Measurements from ENCODE around the gene CAMK1D. TPM values are rescaled to one million over a fixed set of nuclear protein-coding genes. Genes with fewer than 3 reads are reported as not detected.

Gene CAMK1D
- polyA plus RNA-seq, 1 donor: 11.9 TPM

DNA sequence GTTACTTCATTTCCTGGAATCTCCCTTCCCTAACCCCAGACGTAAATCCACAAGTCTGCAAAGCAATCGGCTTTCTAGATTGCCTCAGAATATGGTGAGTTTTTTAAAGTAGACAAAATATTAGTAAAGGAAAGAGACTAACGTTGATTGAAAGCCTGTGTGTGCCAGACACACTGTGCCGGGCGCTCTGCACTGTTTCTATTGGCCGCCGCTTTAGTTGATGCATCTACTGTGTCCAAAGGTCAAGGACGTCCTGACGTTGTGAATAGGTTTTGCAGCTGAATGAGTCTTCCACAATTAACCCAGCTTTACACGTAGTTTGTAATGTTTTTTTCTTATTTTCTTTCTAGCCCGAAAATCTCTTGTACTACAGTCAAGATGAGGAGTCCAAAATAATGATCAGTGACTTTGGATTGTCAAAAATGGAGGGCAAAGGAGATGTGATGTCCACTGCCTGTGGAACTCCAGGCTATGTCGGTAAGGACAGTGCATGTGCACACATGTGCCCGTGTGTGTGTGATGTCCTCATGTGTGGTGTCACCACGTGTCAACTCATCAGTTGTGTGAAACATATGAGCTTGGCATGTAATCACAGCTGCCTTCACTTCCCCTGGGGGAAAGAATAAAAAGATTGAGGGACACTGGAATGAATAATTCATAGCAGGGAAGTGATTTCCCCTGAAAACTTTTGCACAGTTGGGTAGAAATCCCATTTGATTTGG is 420.1 kb downstream of the CAMK1D start:
- no peak for DNase-seq

DNA sequence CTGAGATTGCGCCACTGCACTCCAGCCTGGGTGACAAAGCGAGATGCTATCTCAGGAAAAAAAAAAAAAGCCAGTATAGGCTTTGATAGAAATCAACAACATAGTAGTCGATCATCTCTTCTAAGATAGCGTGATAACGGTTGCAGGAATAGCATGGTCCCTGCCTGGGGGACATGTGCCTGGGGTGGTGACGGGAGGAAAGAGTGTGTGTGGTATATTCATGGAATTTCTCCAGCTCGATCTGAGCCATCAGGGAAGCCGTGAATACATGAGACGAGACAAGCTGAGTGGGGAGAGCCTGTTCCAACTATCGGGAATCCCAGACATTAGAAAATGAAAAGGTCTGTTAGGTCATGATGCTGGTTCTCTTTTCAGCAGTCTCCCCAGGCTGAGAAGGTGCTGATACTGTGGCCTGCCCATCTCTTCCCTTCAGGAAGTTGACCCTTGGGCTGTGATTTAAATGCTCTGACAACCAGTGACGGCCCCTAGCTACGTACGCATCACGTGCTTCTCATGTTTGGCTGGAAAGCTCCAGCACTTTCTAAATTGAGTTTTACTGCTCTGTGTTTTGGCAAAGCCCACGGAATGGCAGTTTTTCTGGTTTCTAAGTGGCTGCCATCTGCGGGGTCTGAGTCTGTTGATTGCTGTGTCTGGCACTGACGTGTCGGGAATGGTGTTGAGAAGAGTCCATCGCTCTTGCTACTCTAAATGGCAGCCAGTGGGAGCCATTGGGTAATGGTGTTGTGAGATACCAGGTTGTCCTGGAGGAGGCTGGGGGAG is 422.8 kb downstream of the CAMK1D start:
- DNase-seq: no peak

DNA sequence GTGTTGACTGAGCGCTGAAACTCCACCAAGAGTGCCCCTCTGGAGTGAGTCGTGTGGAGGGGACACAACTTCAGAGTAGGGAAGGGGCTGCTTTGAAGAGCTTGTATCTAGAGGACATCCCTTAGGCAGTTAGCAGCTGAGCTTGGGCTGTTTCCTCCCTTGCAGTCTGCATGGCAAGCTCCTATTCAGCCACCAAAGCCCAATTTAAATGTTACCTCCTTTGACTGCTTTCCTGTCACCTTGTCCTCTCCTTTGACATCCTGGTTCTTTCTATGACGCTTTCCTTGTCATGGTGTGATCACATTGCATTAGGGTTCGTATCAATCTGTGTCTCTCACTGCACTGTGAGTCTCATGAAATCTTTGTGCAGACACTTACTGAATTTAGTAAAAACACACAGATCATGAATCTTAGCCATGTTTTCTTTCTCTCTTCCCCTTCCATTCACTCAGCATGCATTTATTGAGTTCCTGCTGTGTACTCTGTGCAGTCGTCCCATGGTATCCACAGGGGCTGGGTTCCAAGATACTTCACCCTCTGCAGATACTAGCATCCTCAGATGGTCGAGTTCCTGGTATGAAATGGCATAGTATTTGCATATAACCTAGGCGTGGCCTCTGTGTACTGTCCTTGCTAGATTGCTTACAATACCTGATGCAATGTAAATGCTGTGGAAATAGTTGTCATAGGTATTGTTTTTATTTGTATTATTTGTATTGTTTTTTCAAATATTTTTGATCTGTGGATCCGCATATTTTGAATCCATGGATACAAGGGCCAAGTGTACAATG is 423.6 kb downstream of the CAMK1D start:
- DNase-seq: no peak

DNA sequence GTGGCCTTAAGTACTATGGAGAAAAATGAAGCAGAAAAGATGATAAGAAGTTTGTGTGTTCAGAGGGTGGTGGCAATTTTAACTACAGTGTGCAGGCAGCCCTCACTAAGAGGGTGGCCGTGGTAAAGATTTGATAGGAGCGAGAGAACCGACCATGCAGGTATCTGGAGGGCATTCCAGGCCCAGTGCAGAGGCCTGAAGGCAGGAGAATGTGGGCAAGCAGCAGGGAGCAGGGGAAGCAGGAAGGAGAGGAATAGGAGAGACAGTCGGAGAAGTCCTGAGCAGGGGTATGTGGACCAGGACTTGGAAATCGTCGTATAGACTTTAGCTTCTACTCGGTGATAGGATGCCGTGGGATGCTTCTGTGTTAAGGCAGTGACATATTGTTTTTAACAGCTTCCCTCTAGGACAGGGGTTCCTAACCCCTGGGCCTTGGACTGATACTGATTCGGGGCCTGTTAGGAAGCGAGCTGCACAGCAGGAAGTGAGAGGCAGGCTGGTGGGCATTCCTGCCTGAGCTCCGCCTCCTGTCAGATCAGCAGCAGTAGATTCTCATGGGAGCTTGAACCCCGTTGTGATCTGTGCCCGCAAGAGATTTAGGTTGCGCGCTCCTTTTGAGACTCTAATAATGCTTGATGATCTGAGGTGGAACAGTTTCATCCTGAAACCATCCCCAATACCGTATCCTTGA is 425.0 kb downstream of the CAMK1D start:
- no peak for DNase-seq

GRCh38 chr10:12777840-12778585 is 428.7 kb downstream of the CAMK1D start:
- DNase-seq: no peak

GRCh38 chr10:12780634-12781601 is 431.6 kb downstream of the CAMK1D start:
- DNase-seq: no peak

- DNase-seq: no peak
Measured at GRCh38 chr10:12781976-12782375, 432.6 kb downstream of the CAMK1D start.

GRCh38 chr10:12782537-12782936 is 433.2 kb downstream of the CAMK1D start:
- no peak for DNase-seq

- peak; percentile 59 for DNase-seq
Measured at GRCh38 chr10:12783293-12783692, 433.9 kb downstream of the CAMK1D start.

DNA sequence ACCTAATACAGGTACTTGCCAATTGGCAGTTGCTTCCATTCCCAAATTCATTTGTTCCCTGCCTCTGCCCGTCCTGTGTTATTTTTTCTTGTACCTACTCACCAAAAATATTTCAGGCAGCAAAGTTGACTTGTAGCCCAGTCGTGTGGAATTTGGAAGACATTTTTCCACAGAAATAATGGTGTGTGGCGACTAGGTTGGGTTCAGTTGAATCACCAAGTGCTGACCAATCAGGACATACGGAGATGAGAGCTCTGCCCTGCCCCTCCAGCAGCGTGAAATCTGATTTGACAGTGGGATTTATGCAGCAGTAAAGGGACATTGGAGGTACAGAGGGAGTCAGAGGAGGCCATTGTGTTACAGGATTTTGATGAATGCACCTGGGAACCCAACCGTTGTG is 435.3 kb downstream of the CAMK1D start:
- DNase-seq: no peak

DNA sequence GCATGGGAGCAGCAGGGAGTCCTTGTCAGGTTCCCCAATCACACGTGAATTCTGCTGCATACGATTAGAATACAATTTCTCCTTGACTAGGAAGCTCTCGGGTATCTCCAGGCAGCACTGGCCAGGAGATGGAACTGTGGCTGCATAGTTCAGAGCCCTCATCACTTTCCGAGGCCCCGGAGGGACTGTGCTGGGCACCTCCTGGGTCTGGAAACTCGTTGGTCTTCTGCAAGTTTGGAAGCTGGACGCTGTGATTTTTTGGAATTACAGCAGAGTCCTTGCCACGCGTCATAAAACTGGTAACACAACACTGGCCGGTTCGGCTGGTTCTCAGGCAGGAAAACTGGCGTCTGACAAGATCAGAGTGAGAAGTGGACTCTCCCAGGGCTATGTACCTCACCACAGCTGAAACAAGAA is 436.1 kb downstream of the CAMK1D start:
- DNase-seq: peak; percentile 64

GRCh38 chr10:12787297-12787696 is 437.9 kb downstream of the CAMK1D start:
- no peak for DNase-seq

- no peak for DNase-seq
Measured at GRCh38 chr10:12788277-12788676, 438.9 kb downstream of the CAMK1D start.

- DNase-seq: no peak
Measured at GRCh38 chr10:12790270-12790669, 440.9 kb downstream of the CAMK1D start.

DNA sequence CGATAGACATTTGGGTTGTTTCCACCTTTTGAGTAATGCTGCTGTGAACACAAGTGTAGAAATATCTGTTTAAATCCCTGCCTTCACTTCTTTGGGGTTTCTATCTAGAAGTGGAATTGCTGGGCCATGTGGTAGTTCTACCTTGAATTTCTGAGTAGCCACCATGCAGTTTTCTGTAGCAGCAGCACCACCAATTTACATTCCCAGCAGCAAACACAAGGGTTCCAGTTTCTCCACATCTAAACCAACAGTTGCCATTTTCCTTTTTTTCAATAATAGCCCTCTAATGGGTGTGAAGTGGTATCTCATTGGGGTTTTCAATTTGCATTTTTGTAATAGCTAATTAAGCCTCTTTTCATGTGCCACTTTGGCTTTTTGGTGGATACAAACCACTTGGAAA is 442.4 kb downstream of the CAMK1D start:
- no peak for DNase-seq

DNA sequence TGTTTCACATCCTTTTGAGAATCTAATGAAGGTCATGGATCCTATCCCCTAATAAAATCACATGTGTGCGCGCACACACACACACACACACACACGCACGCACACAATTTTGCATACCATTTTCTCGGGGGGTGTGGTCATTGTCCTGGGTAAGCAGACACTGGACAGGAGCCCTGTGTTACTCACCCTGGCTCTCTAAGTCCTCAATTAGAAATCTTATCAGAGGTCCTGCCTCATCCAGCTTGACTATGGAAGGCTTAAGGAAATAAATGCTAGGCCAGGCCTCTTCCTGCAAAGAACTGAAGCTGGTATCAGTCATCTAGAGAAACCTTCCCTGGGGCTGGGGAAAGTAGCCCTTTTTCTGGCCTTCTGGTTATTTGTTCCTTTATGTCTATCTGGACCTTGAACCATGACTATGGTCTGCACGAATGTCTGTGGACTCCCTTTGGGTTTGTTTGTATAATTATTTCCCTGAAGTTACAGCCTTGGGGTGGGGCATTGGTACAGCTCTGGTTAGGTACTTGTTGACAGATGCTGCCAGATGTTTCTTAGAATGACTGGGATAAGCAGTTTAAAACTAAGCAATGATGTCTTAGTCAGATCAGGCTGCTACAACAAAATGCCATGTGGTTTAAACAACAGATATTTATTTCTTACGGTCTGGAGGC is 443.7 kb downstream of the CAMK1D start:
- DNase-seq: no peak

GRCh38 chr10:12795315-12796110 is 446.2 kb downstream of the CAMK1D start:
- no peak for DNase-seq

GRCh38 chr10:12796401-12797160 is 447.2 kb downstream of the CAMK1D start:
- no peak for DNase-seq

Data from left kidney (tissue), 2 donors.